HG03378 (cell line): ENCODE results near the gene FNDC5.

Source experiments
- ATAC-seq: cut with Tn5 transposase; IDR thresholded peaks from one replicate; pipeline ENCODE4 v1.9.1; 2021; ENCODE audit warnings: mild to moderate bottlenecking, moderate library complexity; ENCODE audit not compliant: unreplicated experiment

The FNDC5 gene

DNA sequence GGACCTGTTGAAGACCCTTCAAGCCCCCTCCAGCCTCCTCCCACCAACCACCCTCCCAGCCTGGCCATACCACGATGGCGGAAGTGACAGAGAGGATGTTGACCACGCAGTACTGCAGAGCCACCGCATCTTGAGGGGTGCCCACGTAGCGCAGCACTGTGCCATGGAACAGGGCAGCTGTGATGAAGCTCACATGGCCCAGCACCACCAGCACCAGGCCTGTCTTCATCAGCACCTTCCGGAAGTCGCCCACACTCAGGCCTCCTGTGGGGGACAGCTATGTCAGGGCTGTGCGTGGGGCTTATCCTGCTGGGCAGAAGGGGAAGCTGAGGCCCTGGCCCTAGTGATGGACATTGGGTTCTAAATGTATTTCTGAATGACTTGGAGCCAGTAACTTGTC lies 27.3 kb upstream of the FNDC5 start:
- no peak for ATAC-seq

DNA sequence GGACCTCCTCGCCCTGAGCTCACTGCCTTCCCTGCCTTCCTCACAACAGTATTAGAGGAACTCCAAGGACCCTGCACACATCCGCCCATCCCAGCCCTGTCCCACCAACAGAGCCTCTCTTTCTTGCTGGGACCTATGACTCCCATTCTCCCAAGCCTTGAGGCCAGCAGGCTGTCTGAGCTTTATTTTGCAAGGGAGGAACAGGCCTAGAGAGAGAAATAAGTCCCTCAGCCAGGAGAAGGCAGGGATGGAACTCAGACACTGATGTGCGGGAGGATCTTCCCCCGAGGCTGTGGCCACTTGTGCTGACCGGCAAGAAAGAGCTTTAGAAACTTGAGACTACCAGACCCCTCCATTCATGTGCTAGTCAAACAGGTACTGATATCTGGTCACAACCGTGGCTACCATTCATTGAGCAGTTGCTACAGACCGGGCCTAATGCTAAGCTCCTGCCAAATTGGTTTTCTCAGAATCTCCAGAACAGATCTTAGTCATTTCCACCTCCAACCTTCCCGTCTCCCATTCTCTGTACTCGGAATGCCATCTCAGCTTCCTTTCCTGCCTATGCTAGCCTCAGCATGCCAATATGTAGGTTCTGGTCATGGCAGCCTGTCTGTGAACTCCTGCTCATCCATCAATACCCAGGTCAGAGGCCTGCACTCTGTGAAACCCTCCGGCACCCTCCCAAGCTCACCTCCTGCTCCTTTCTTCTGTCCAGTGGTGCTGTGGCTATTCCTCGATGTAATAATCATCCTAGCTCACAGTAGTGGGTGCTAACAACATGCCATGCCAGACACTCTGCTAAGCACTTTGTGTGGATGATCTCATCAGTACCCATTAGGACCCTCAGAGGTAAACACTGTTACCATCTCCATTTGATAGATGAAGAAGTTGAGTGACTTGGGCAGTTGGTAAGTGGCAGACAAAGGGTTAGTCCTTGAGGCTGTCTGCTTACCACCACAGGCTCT lies 26.7 kb upstream of the FNDC5 start:
- ATAC-seq = no peak

- no peak for ATAC-seq
These were observed 25.7 kb upstream of the FNDC5 start for GRCh38 chr1:32896451-32896850.

DNA sequence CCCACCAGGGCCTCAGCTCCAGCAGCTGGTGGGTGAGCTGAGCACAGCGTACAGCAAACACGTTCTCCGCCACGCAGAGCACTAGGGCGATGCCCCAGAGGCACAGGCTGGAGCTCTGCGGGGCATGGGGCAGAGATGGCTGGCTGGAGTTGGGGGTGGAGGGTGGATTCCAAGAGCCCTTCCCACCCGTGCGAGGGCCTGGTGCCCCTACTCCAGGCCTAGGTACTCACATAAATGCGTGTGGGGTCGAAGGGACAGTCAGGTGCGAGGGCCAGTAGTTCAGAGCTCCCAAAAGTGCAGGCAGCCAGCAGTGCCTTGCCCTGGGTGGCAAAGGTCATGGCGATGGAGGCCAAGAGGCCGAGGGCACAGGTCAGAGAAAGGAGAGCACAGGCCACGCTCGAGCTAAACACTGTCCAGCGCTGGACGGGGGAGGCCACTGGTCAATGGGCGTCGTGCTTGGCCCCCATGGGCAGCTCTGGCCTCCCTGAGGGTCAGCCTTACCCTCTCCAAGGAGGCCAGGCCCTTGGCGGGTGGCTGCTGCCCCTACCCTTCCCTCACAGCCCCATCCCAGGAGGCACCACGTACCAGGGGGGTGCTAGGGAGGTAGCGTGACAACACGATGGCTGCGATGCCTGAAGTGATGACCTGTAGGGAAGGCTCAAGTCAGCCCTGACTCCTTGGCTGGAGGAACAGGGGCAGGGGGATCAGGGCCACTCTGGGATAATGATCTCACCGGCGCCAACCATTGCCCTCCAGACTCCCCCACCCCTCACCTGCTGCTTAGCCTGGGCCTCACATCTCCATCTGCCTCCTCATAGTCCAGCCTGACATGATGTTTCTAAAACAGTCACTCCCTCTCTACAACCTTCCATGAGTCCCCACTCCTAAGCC lies 24.9 kb upstream of the FNDC5 start:
- no peak for ATAC-seq

- ATAC-seq = no peak
These were observed 24.0 kb upstream of the FNDC5 start for GRCh38 chr1:32894681-32895080.

DNA sequence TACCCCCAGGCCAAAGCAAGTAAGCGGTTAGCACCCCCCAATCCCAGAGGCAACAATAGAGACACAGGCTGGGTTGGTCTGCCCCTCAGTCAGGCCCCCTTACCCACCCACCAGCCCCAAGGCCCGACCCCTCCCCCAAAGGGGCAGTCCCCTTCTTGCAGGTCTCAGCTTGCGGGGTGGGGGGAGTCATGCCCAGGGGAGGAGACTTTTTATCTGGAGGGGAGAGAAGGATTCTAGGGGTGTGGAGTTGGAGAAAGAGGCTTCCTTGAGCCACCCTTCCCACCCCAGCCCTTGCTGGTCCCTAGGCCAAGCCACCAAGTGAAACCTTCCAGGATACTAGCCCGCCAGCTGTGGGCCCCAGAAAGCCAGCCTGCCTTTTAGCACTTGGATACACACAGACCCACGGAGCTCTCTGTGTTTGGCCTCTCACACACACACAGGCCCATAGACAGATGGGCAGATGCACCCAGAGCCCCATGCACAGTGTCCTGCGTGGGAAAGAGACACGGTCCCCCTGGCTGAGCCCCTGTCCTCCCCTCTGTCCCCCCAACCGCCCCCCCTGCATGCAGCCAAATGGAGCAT lies 23.4 kb upstream of the FNDC5 start:
- ATAC-seq = no peak

GRCh38 chr1:32893198-32894018 lies 22.7 kb upstream of the FNDC5 start:
- ATAC-seq = no peak

DNA sequence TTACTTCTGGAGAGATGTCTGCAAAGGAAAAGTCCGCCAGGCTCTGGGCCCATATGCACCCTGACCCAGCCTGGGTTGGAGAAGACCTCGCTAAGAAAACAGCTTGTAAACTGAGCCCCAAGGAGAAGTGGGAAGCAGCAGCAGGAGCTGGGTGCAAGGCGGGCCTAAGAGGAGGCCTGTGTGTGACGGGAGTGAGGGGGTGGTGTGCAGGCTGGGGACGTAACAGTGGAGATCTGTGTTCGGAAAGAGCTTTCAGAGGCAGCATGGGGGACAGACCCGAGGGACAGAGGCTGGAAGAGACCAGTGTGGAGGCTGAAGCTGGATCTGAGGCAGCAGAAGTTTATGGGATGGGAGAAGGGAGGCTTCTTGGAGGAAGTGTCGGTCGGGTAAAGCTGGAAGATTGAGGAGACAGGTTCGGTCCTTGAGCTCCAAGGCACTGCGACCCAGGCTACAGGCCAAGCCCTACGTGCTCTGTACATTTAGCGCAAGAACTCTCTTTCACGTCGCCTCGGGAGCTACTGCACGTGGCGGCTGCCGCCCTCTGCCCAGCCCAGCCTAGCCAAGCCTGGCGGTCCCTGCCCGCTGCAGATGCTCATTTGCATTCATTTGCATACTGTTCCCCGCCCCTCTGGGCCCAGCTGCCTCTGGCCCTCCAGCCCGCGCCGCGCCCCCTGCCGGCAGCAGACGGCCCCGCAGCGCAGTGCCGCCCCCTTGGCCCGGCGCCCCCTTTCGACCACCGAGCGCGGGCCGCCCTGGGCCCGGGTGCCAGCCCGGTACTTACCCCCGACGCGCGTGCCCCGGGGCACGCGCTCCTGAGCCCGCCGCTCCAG lies 21.9 kb upstream of the FNDC5 start:
- no peak for ATAC-seq

DNA sequence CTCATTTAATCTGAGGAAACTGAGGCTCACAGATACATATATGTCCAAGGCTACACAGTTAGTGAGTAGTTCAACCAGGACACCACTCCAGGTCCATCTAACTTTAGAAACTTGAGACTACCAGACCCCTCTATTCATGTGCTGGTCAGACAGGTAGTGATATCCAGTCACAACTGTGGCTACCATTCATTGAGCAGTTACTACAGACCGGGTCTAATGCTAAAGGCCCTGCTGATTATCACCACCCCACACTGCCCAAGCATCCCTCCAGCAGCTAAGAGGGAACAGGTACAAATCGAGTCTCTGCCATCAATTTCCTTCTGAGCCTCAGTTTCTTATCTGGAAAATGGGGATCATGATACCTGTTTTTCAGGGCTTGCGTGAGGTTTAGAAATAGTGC lies 20.9 kb upstream of the FNDC5 start:
- no peak for ATAC-seq

- no peak for ATAC-seq
These were observed 20.5 kb upstream of the FNDC5 start for GRCh38 chr1:32891241-32891570.

GRCh38 chr1:32890516-32891240 lies 20.0 kb upstream of the FNDC5 start:
- ATAC-seq = no peak

GRCh38 chr1:32889731-32890278 lies 19.1 kb upstream of the FNDC5 start:
- no peak for ATAC-seq

GRCh38 chr1:32888677-32889420 lies 18.1 kb upstream of the FNDC5 start:
- ATAC-seq = no peak

DNA sequence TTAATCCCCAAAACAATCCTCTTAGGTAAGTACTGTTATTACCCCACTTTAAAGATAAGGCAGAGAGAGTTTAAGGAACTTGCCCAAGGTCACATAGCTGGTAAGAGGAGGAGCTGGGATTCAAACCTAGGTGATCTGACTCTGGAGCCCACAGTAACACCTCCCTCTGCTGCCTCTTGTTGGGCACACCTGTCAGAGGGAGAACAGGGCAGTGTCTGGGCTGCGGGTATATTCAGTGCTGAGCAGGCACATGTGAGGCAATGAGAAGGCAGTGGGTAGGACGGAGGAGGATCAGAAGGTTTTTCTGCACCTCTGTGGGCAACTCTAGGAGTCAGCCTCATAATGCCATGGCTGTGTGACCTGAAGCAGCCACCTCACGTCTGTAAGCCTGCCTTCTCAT lies 17.4 kb upstream of the FNDC5 start:
- no peak for ATAC-seq

- no peak for ATAC-seq
These were observed 16.9 kb upstream of the FNDC5 start for GRCh38 chr1:32887623-32888022.

DNA sequence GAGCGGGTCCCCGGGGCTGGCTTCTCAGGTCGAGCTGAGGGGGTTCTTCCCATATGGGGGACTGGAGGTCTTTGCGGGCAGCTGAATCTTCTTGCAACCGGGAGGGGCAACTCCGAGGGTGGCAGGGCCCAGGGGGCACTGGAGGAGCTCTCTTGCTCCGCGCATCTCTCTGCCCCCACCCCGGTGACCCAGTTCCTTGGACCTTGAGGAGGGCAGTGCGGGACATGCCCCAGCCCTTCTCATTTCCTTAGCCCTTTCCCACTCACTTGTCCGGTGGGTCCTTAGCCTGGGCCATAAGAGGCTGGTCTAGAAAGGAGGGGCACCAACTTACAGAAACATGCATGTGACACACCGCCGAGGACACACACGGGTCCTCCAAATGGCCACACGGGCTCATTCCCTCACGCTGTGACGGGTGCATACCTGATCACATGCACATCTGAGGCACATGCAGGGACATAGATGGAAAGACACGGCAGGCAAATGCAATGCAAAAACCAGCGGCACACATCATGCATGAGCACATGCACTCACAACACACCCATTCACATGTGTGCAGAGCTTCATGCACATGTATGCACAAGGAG lies 16.2 kb upstream of the FNDC5 start:
- ATAC-seq = no peak

DNA sequence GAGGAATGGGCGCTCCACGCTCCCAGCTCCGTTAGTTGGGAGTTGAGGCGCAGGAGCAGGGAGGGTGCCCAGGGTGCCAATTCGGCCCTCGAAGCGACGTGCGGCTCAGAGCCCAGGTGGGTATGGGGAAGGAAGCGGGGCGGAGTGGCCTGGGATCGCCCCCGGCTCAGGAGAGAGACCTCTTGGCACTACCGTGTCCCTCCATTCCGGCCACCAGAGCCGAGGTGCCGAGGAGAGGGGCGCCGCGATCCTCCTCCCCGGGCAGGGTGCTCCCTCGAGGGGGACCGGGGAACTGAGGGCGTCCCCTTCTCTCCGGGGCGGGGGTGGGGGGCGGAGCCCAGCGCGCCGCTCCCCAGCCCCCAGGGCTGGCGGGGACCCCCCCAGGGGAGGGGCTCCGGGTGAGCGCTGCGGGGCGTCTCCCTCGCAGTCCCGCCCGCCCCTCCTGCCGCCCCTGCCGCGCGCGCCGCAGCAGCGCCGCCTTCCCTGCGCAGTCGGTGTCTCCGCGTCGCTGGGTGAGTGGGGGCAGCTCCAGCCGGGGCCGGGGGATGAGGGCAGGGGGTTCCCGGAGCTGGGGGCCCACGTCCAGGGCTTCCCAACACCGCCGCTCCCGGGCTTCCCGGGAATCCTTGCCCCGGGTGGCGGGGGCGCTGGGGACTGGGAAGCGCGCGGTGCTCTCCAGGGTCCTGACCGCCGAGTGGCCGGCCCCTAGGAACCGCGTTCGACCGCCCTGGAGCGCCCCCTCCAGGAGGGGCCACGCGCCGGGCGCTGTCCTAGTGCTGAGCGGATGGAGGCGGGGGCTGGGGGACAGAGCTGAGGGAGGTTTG lies 15.5 kb upstream of the FNDC5 start, which contains the start of gene HPCA:
HPCA (plus strand) TSS at position 488 of the 824 bp plus-strand sequence. CDS start 2,408 bp downstream, outside the sequence.
- ATAC-seq = no peak
